Pancreas (tissue), 10 donors: ENCODE results near the gene ASH1L. TPM values are rescaled to one million over a fixed set of nuclear protein-coding genes. Genes with fewer than 3 reads are reported as not detected.
"Not testable (repeated sequence)": the region's sequence is repeated elsewhere in the genome, so short reads cannot be mapped to it uniquely, and the experiment has no call there.

Source experiments
- ATAC-seq, 4 donors: fragments of 200-7000 bp; cut with Tn5 transposase; one replicate each; pipeline versions ENCODE4 v1.8.0 to v1.9.1; 2020; ENCODE audit warnings: mild to moderate bottlenecking in 4 of 4, moderate library complexity in 4 of 4
- DNase-seq, 6 donors: peaks; one replicate each; pipeline ENCODE4 v3.0.0-alpha.2; 2020
- FAIRE-seq: peaks from 2 replicates; lab custom pipeline; 2012; peaks lifted over from hg19 to GRCh38; lab: Jason Lieb, UNC
- H3K27ac ChIP-seq, 4 donors: fragments of 200-600 bp; sonication (generic); 1 replicate in 3 of 4; 2 replicates in 1 of 4; pipeline versions ENCODE4 v1.5.0 to v1.8.0; 2020
- H3K27me3 ChIP-seq, 4 donors: fragments of 200-600 bp; one replicate each; pipeline ENCODE4 v1.8.0; 2021
- H3K36me3 ChIP-seq, 3 donors: fragments of 200-600 bp; sonication (generic) in 1 of 3; one replicate each; pipeline versions ENCODE4 v1.5.0 to v1.8.0; 2020 to 2021
- H3K4me1 ChIP-seq, 3 donors: fragments of 200-600 bp; one replicate each; pipeline ENCODE4 v1.8.0; 2021
- H3K4me3 ChIP-seq, 4 donors: fragments of 200-600 bp; sonication (generic) in 2 of 4; one replicate each; pipeline versions ENCODE4 v1.5.0 to v1.8.0; 2020 to 2021
- H3K9me3 ChIP-seq, 4 donors: fragments of 200-600 bp; one replicate each; pipeline ENCODE4 v1.8.0; 2021
- WGBS, 2 donors: extraction: QIAGEN DNeasy Blood & Tissue Kit; methylation state at CpG; one replicate each; pipeline ENCODE4 v1.1.7; 2013; 5-methylcytosine and 5-hydroxymethylcytosine counted together
- intact Hi-C, 3 donors: fragments of 100-400 bp; cut with DNase I; formaldehyde crosslinking; loops; one replicate each; pipeline versions ENCODE4 v1.11.1 to v1.14.2; 2022
- polyA plus RNA-seq, 2 donors: library from polyadenylated mRNA; stranded (reverse); fragments of 200-250 nt; gene quantifications; one replicate each; pipeline ENCODE4 v1.2.3, GENCODE V29; 2013
- total RNA-seq, 6 donors: library from RNA; stranded (reverse); fragmentation: NEBNext Ultra II Directional in 4 of 6; extraction: Animal tissue kit (Norgen Biotek cat#: 25700) in 4 of 6; gene quantifications; one replicate each; pipeline versions ENCODE4 v1.2.1 to v1.2.4, GENCODE V29; 2021 to 2023
- TF ChIP-seq, protein P1 (sequence below), 4 donors: fragments of 200-600 bp; sonication (generic) in 3 of 4; IDR thresholded peaks; one replicate each; pipeline versions ENCODE4 v1.5.0 to v1.8.0; 2021; ENCODE audit warnings: antibody characterized with exemption in 4 of 4
- donor health status: healthy with polysubstance abuse.
- donor health status: DM: no; HTN: no; CAD: no; lungs with moderate emphysema.
- donor health status: DM: no; HTN: no; CAD: no.
- donor health status: control.
- donor health status: control.
- donor health status: Bipolar disorder and iron deficiency.
- donor health status: DM: yes; HTN: yes; CAD: no.
- donor health status: DM: no; HTN: no; CAD: no.
- donor health status: DM: no; HTN: no; CAD: no.
- donor health status: DM: yes; HTN: yes; CAD: no.

Gene ASH1L
- total and polyA plus RNA-seq, 8 donors: 6.2 to 38.6 (median 22.9) TPM

DNA sequence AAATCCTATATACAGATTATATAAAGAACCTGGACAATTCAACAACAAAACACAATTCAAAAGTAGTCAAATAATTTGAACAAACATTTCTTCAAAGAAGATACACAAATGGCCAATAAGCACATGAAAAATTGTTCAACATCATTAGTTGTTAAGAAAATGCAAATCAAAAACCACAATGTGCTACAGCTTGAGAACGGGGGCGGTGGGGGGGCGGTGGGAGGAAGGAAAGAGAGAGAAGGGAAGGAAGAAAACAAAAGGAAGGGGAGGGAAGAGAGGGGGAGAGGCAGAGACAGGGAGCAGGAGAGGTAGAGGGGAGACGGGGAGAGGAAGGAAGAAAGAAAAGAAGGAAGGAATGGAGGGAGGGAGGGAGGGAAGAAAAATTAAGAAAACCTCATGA lies 44.1 kb downstream of the ASH1L start:
- Histone ChIP-seq H3K4me3 (no peak overlapping the region), H3K4me1 (no peaks in the 10 kb centered on the region), H3K27me3 (no peaks in the 10 kb centered on the region), H3K27ac (no peak overlapping the region), H3K36me3 (no peaks in the 10 kb centered on the region), H3K9me3 (no peaks in the 10 kb centered on the region)
- 85 to 88% methylated on average over 4 of the region's 4 CpGs for WGBS, 2 donors
- intact Hi-C loops: no loop called here
- DNase-seq (no peak), FAIRE-seq (no peak), ATAC-seq (no peak)
- TF ChIP-seq, protein P1, sequence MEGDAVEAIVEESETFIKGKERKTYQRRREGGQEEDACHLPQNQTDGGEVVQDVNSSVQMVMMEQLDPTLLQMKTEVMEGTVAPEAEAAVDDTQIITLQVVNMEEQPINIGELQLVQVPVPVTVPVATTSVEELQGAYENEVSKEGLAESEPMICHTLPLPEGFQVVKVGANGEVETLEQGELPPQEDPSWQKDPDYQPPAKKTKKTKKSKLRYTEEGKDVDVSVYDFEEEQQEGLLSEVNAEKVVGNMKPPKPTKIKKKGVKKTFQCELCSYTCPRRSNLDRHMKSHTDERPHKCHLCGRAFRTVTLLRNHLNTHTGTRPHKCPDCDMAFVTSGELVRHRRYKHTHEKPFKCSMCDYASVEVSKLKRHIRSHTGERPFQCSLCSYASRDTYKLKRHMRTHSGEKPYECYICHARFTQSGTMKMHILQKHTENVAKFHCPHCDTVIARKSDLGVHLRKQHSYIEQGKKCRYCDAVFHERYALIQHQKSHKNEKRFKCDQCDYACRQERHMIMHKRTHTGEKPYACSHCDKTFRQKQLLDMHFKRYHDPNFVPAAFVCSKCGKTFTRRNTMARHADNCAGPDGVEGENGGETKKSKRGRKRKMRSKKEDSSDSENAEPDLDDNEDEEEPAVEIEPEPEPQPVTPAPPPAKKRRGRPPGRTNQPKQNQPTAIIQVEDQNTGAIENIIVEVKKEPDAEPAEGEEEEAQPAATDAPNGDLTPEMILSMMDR (IDR thresholded peaks at IDR 0.05): no peak

DNA sequence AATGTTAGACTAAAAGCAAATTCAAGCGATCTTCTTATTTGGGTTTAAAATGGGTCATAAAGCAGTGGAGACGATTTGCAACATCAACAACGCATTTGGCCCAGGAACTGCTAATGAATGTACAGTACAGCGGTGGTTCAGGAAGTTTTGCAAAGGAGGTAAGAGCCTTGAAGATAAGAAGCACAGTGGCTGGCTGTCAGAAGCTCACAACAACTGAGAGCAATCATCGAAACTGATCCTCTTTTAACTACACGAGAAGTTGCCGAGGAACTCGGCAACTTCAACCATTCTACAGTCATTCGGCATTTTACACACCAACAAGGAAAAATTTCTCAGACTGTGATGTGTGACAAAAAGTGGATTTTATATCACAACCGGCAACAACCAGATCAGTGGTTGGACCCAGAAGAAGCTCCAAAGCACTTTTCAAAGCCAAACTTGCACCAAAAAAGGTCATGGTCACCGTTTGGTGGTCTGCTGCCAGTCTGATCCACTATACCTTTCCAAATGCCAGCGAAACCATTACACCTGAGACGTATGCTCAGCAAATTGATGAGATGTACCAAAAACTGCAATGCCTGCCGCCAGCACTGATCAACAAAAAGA lies 47.9 kb downstream of the ASH1L start:
- H3K36me3 ChIP-seq: no peaks in the 10 kb centered on the region
- H3K27me3 ChIP-seq: no peaks in the 10 kb centered on the region
- no peak overlapping the region for H3K4me3 ChIP-seq
- DNase-seq (no peak), FAIRE-seq (no peak), ATAC-seq (no peak)
- TF ChIP-seq, protein P1 (IDR thresholded peaks at IDR 0.05): no peak
- H3K4me1 ChIP-seq: no peaks in the 10 kb centered on the region
- intact Hi-C loops: no loop called here
- 88 to 90% methylated on average over 14 of the region's 14 CpGs for WGBS, 2 donors
- no peak overlapping the region for H3K27ac ChIP-seq
- H3K9me3 ChIP-seq: no peaks in the 10 kb centered on the region

DNA sequence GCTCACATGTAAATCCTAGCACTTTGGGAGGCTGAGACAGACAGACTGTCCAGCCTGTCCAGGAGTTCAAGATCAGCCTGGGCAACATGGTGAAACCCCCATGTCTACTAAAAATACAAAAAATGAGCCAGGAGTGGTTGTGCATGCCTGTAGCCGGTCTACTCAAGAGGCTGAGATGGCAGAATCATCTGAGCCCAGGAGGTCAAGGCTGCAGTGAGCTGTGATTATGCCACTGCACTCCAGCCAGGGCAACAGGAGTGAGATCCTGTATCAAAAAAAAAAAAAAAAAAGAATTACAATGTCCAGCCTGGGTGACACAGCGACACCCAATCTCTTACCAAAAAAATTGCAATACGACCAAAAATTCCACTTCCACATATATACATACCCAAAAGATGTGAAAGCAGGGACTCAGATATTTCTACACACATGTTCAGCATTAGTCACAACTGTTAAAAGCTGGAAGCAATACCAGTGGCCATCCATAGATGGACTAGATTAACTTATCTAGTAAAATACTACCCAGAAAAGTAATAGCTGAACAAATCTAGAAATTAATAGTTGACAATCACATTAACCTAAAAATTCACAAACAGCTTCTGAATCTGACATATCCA lies 49.2 kb downstream of the ASH1L start:
- no peaks in the 10 kb centered on the region for H3K36me3 ChIP-seq
- H3K27ac ChIP-seq: no peak overlapping the region
- intact Hi-C loops: no loop called here
- no peaks in the 10 kb centered on the region for H3K27me3 ChIP-seq
- no peak for ATAC-seq
- no peaks in the 10 kb centered on the region for H3K9me3 ChIP-seq
- TF ChIP-seq, protein P1 (IDR thresholded peaks at IDR 0.05): no peak
- no peak for DNase-seq
- H3K4me1 ChIP-seq: no peaks in the 10 kb centered on the region
- no peak overlapping the region for H3K4me3 ChIP-seq
- FAIRE-seq: no peak
- 86 to 89% methylated on average over 3 of the region's 3 CpGs for WGBS, 2 donors

DNA sequence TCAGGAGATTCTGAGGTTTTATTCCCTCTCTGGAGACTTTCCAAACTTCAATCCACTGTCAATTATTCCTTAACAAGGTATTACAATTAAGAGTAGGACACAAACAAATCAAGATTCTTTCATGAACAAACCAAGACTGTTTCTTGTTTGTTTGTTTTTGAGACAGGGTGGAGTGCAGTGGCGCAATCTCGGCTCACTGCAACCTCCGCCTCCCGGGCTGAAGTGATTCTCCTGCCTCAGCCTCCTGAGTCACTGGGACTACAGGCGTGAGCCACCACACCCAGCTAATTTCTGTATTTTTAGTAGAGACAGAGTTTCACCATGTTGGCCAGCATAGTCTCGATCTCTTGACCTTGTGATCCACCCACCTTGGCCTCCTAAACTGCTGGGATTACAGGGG lies 51.2 kb downstream of the ASH1L start:
- ATAC-seq, H3K27me3 ChIP-seq, DNase-seq, H3K27ac ChIP-seq, H3K36me3 ChIP-seq, H3K4me3 ChIP-seq, intact Hi-C loops, FAIRE-seq, H3K4me1 ChIP-seq, H3K9me3 ChIP-seq: not testable (repeated sequence)
- WGBS, 2 donors: 88 to 96% methylated on average over 6 of the region's 6 CpGs

DNA sequence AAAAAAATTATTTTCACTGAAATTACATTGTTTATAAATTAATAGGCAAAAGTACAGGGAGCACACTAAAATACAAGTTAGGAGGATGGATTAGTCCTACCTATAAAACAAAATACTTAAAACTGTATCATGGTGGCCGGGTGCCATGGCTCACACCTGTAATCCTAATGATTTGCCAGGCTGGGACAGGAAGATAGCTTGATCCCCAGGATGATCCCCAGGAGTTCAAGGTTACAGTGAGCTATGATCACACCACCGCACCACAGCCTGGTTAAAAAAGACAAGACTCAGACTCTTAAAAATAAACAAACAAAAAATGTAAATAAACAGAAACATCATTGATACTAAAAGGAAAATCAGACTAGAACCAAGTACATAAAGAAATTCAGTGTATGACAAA lies 53.5 kb downstream of the ASH1L start:
- ATAC-seq (no peak), FAIRE-seq (no peak), DNase-seq (no peak)
- intact Hi-C loops: no loop called here
- Histone ChIP-seq H3K9me3 (no peaks in the 10 kb centered on the region), H3K36me3 (no peaks in the 10 kb centered on the region), H3K27me3 (no peaks in the 10 kb centered on the region), H3K4me1 (no peaks in the 10 kb centered on the region), H3K4me3 (no peak overlapping the region), H3K27ac (no peak overlapping the region)
- TF ChIP-seq, protein P1 (IDR thresholded peaks at IDR 0.05): no peak
- 69 to 76% methylated on average over 2 of the region's 2 CpGs for WGBS, 2 donors
